DND-41 (cell line): ENCODE results near the gene EXOC1.

Source experiments
- CTCF ChIP-seq: IDR thresholded peaks from 2 replicates; pipeline ENCODE4 v1.5.1; 2012; ENCODE audit warnings: borderline replicate concordance, low read length, moderate library complexity, mild to moderate bottlenecking; ENCODE audit not compliant: poor library complexity, severe bottlenecking; ENCODE audit errors: extremely low read depth
- EZH2 ChIP-seq: IDR thresholded peaks from 3 replicates; pipeline ENCODE4 v1.6.1; 2012; ENCODE audit warnings: borderline replicate concordance, low read depth, mild to moderate bottlenecking, moderate library complexity, low read length, inconsistent platforms; ENCODE audit not compliant: severe bottlenecking

DNA sequence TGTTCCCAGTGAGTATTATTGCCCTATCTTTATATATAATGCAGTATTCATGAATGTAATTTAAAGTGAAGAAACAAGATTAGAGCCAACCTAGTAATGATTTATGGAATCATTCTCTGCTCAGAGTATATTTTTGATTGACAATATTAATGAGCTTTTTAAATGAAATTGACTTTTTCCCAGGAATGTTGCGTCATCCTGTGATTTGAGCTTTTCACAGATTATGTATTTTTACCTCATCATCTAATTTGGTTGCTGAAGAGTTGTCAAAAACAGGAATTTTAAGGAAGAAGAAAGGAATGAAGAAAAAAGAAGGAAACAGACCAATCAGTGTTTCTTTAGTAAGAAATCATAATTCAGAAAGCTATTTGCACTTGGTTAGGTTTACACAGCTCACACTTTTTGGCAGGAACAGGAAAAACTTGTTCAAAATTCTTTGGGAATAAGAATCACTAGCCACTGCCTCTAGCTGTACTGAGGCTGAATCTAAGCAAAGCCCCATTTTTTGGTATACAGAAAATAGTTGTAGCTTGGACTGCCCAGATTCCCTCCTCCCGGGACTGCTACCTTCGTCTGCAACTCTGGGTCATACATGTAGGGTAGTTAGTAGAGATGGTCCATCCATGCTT, 27.3 kb downstream of the EXOC1 start:
- no peak for TF ChIP-seq CTCF
- TF ChIP-seq EZH2, result no peak
